ENCODE results near the gene BRSK1. TPM values are rescaled to one million over a fixed set of nuclear protein-coding genes. Genes with fewer than 3 reads are reported as not detected.

Gene BRSK1
- total and polyA plus RNA-seq, 10 of the 15 experiments (the other 5 are each of a cell fraction or from before 2014, with no cell fraction given): 0.03 to 0.76 (median 0.25) TPM; not detected in 4

DNA sequence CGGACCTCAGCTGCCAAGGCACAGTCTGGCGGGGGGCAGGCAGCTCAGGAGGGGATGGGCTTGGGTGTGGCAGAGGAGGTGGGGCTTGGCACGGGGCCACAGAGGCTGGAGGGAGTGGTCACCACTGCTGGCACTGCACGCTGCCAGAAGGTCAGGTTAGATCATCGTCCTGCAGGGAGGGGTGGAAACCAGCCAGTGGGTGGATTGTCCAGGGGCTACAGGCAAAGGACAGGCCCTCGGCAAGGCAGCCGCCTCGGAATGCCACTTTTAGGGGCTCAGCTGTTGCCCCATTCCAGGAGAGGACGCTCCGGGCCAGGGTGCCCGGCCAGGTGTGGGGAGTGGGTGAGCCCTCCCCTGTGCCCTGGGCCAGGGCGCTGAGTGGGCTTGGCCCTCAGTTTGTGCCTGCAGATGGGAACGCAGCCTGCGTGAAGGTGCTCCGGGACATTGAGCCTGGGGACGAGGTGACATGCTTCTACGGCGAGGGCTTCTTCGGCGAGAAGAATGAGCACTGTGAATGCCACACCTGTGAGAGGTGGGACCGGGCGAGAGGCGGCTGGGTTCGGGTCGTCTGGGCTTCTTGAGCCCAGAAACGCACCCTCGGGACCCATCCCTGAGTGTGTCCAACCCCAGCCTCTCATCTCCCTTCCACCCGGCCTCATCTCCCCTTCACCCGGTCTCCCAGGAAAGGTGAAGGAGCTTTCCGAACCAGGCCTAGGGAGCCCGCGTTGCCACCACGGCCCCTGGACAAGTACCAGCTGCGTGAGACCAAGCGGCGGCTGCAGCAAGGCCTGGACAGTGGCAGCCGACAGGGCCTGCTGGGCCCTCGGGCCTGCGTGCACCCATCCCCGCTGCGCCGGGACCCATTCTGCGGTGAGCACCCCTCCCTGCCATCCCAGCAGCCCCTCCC lies 62.3 kb downstream of the BRSK1 start:
- ChIA-PET CTCF (no interaction called here), SMC1A (ENCODE audit: uncharacterized antibody, unreplicated experiment) (no interaction called here), RAD21 (ENCODE audit: unreplicated experiment) (no interaction called here), POLR2A (interaction anchor here (0.7 kb wide), 1 partner anchor 720 kb away, joined by 3 read pairs; no protein-coding TSS in a partner anchor)
- no peaks in the 10 kb centered on the region for H4K20me1 ChIP-seq (ENCODE audit: control insufficient read depth, insufficient read depth)
- WGBS (ENCODE audit: insufficient coverage, insufficient replicate concordance, low lambda C conversion rate, missing lambda C conversion rate): 92% methylated on average over 43 of the region's 43 CpGs
- no peak overlapping the region for H3K4me2 ChIP-seq (ENCODE audit: control insufficient read depth, insufficient read depth)
- H3K36me3 ChIP-seq (ENCODE audit: control insufficient read depth in 2 of 2, insufficient read depth in 2 of 2, low read length in 1 of 2): no peaks in the 10 kb centered on the region; a peak in 1 of 4 replicates
- H3K4me3 ChIP-seq: no peak overlapping the region
- H3K4me1 ChIP-seq (ENCODE audit: control insufficient read depth, insufficient read depth, low read length): peaks cover 4% of the 10 kb centered on the region; the same call in 1 of the 2 replicates
- no peak overlapping the region for H2AFZ ChIP-seq (ENCODE audit: control insufficient read depth, low read depth, low read length)
- in situ Hi-C loops (cut with MboI) (no loop called here), intact Hi-C loops (cut with micrococcal nuclease; ENCODE audit: unreplicated experiment) (no loop called here)
- ATAC-seq (no peak), FAIRE-seq (no peak), DNase-seq (ENCODE audit: low read depth, low spot score) (no peak)
- H3K9ac ChIP-seq (ENCODE audit: control insufficient read depth, insufficient read depth, low read length): no peak overlapping the region
- peaks cover 2% of the 10 kb centered on the region; the same call in 1 of the 2 replicates for H3K79me2 ChIP-seq (ENCODE audit: control insufficient read depth, insufficient read depth, low read length)
- H3K27ac ChIP-seq (ENCODE audit: control insufficient read depth, insufficient read depth): no peak overlapping the region
- no peaks in the 10 kb centered on the region for H3K9me3 ChIP-seq (replicated peaks; ENCODE audit: control insufficient read depth, insufficient read depth, low read length)
- no peaks in the 10 kb centered on the region for H3K27me3 ChIP-seq (replicated peaks in 1 of 2; ENCODE audit: control insufficient read depth in 2 of 2, insufficient read depth in 2 of 2, low read length in 1 of 2)
- no TSS peak for BruUV-seq (replicated peaks)
- no peak for TF ChIP-seq POLR2A (IDR thresholded peaks at IDR 0.05; ENCODE audit: low read depth, low read length)
- TF ChIP-seq BMI1 (IDR thresholded peaks at IDR 0.05; ENCODE audit: borderline replicate concordance): no peak
- no peak for TF ChIP-seq TBL1XR1 (IDR thresholded peaks at IDR 0.05; ENCODE audit: low read depth, low read length)
- TF ChIP-seq MTA2 (IDR thresholded peaks at IDR 0.05; ENCODE audit: low read depth): no peak
- TF ChIP-seq, protein P1, sequence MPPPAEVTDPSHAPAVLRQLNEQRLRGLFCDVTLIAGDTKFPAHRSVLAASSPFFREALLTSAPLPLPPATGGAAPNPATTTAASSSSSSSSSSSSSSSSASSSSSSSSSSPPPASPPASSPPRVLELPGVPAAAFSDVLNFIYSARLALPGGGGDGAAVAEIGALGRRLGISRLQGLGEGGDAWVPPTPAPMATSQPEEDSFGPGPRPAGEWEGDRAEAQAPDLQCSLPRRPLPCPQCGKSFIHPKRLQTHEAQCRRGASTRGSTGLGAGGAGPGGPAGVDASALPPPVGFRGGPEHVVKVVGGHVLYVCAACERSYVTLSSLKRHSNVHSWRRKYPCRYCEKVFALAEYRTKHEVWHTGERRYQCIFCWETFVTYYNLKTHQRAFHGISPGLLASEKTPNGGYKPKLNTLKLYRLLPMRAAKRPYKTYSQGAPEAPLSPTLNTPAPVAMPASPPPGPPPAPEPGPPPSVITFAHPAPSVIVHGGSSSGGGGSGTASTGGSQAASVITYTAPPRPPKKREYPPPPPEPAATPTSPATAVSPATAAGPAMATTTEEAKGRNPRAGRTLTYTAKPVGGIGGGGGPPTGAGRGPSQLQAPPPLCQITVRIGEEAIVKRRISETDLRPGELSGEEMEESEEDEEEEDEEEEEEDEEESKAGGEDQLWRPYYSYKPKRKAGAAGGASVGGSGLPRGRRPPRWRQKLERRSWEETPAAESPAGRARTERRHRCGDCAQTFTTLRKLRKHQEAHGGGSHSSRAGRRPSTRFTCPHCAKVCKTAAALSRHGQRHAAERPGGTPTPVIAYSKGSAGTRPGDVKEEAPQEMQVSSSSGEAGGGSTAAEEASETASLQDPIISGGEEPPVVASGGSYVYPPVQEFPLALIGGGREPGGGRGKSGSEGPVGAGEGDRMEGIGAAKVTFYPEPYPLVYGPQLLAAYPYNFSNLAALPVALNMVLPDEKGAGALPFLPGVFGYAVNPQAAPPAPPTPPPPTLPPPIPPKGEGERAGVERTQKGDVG (CRISPR knock-in tag; IDR thresholded peaks at IDR 0.05): no peak
- TF ChIP-seq PML (IDR thresholded peaks at IDR 0.05; ENCODE audit: low read length): no peak
- TF ChIP-seq EGR1 (IDR thresholded peaks at IDR 0.05; ENCODE audit: borderline replicate concordance in 1 of 2, low read depth in 2 of 2, low read length in 2 of 2): no peak
- no peak for TF ChIP-seq MEF2B (IDR thresholded peaks at IDR 0.05; ENCODE audit: partially characterized antibody, poor library complexity, severe bottlenecking)
- no peak for TF ChIP-seq MLLT1 (IDR thresholded peaks at IDR 0.05)
- TF ChIP-seq SMARCA5 (IDR thresholded peaks at IDR 0.05): no peak
- TF ChIP-seq TARDBP (IDR thresholded peaks at IDR 0.05; ENCODE audit: borderline replicate concordance): no peak
- no peak for TF ChIP-seq TCF12 (IDR thresholded peaks at IDR 0.05; ENCODE audit: low read depth, low read length)
- no peak for TF ChIP-seq FOXK2 (IDR thresholded peaks at IDR 0.05)
- no peak for TF ChIP-seq GABPA (IDR thresholded peaks at IDR 0.05; ENCODE audit: low read depth)
- TF ChIP-seq KAT2A (conservative IDR thresholded peaks at IDR 0.05; ENCODE audit: control insufficient read depth, low read depth, low read length): no peak
- no peak for TF ChIP-seq SMAD1 (IDR thresholded peaks at IDR 0.05; ENCODE audit: low read depth, partially characterized antibody)
- TF ChIP-seq IKZF2 (IDR thresholded peaks at IDR 0.05): no peak
